Prostate gland (tissue), 2 donors: ENCODE measurements around the gene CHAF1A. TPM values are rescaled to one million over a fixed set of nuclear protein-coding genes. Genes with fewer than 3 reads are reported as not detected.
A peak's percentile ranks its signal among the peaks of the same experiment; 100 is the strongest.

Source experiments
- DNase-seq: peaks from one replicate; pipeline ENCODE4 v3.0.0-alpha.2; 2019; ENCODE audit warnings: low spot score
- H3K27ac ChIP-seq, 2 donors: fragments of 200-600 bp; sonication (generic); 2 replicates each; pipeline ENCODE4 v1.5.1; 2017 to 2019
- H3K27me3 ChIP-seq: fragments of 200-600 bp; sonication (generic); replicated peaks from 2 replicates; pipeline ENCODE4 v1.5.1; 2019; ENCODE audit not compliant: insufficient read depth
- H3K36me3 ChIP-seq, 2 donors: fragments of 200-600 bp; sonication (generic); 1 replicate in 1 of 2; 2 replicates in 1 of 2; pipeline versions ENCODE4 v1.5.1 to v1.8.1; 2017 to 2019
- H3K4me1 ChIP-seq: fragments of 200-600 bp; sonication (generic); replicated peaks from 2 replicates; pipeline ENCODE4 v1.5.1; 2019
- H3K4me3 ChIP-seq, 2 donors: fragments of 200-600 bp; sonication (generic); 2 replicates each; pipeline ENCODE4 v1.5.1; 2017 to 2019
- H3K9me3 ChIP-seq: fragments of 200-600 bp; sonication (generic); 2 replicates; pipeline ENCODE4 v1.5.1; 2017
- POLR2A ChIP-seq: fragments of 450-650 bp; IDR thresholded peaks from one replicate; pipeline ENCODE4 v1.6.1; 2016; ENCODE audit warnings: antibody characterized with exemption, mild to moderate bottlenecking
- POLR2AphosphoS5 ChIP-seq: sonication (generic); formaldehyde crosslinking; IDR thresholded peaks from one replicate; pipeline ENCODE4 v1.6.1; 2017; ENCODE audit warnings: antibody characterized with exemption
- WGBS: methylation state at CpG from one replicate; pipeline ENCODE4 v1.1.5; 2018; 5-methylcytosine and 5-hydroxymethylcytosine counted together
- intact Hi-C: fragments of 100-400 bp; cut with DNase I; formaldehyde crosslinking; loops from one replicate; pipeline ENCODE4 v1.14.2; 2022
- total RNA-seq, 2 donors: library from RNA; depleted of rRNA; stranded (reverse); fragments of >200 nt; gene quantifications; one replicate each; pipeline ENCODE4 v1.1.0, GENCODE V29; 2016
- TF ChIP-seq, protein P1 (sequence below), 4 experiments: fragments of 200-600 bp in 2 of 4; fragments of 450-650 bp in 2 of 4; sonication (generic) in 2 of 4; IDR thresholded peaks; 1 replicate in 3 of 4; 2 replicates in 1 of 4; pipeline ENCODE4 v1.5.1; 2016 to 2019; ENCODE audit warnings: antibody characterized with exemption in 4 of 4, mild to moderate bottlenecking in 2 of 4, moderate library complexity in 2 of 4

CHAF1A gene
- total RNA-seq, 2 donors from 2014 or later = 13.0 to 18.1 TPM

DNA sequence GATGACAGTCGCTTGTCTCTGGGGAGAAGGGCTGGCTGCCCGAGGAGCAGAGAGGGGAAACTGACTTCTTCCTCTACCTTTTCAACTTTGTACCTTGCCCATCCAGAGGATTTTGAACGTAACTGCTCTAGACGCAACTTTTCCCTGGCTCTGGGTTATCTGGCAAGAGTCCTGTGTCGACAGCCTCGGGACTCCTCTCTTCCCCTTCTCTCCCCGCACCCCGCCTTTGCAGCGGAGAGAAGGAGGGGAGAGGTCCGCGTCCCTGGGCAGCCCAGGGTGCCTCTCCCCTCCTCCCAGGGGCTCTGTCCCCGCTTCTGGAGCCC lies 2.7 kb upstream of the CHAF1A start:
- TF ChIP-seq POLR2A (no peak), POLR2AphosphoS5 (no peak)
- TF ChIP-seq, protein P1, sequence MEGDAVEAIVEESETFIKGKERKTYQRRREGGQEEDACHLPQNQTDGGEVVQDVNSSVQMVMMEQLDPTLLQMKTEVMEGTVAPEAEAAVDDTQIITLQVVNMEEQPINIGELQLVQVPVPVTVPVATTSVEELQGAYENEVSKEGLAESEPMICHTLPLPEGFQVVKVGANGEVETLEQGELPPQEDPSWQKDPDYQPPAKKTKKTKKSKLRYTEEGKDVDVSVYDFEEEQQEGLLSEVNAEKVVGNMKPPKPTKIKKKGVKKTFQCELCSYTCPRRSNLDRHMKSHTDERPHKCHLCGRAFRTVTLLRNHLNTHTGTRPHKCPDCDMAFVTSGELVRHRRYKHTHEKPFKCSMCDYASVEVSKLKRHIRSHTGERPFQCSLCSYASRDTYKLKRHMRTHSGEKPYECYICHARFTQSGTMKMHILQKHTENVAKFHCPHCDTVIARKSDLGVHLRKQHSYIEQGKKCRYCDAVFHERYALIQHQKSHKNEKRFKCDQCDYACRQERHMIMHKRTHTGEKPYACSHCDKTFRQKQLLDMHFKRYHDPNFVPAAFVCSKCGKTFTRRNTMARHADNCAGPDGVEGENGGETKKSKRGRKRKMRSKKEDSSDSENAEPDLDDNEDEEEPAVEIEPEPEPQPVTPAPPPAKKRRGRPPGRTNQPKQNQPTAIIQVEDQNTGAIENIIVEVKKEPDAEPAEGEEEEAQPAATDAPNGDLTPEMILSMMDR (IDR thresholded peaks at IDR 0.05) = no peak
- WGBS = under 1% methylated on average over 12 of the region's 12 CpGs
- peak overlapping the region; percentile 96 to 98 for H3K27ac ChIP-seq
- intact Hi-C loops = loop anchor here (5.0 to 10.0 kb wide), 3 partner anchors 57 to 135 kb away; partner anchors contain the start of genes MPND and UBXN6
- no peaks in the 10 kb centered on the region for H3K27me3 ChIP-seq
- H3K36me3 ChIP-seq = no peaks in the 10 kb centered on the region
- no peak for DNase-seq
- peak overlapping the region; percentile 94 to 95 for H3K4me3 ChIP-seq
- H3K9me3 ChIP-seq = no peaks in the 10 kb centered on the region
- H3K4me1 ChIP-seq = peaks cover 22% of the 10 kb centered on the region

DNA sequence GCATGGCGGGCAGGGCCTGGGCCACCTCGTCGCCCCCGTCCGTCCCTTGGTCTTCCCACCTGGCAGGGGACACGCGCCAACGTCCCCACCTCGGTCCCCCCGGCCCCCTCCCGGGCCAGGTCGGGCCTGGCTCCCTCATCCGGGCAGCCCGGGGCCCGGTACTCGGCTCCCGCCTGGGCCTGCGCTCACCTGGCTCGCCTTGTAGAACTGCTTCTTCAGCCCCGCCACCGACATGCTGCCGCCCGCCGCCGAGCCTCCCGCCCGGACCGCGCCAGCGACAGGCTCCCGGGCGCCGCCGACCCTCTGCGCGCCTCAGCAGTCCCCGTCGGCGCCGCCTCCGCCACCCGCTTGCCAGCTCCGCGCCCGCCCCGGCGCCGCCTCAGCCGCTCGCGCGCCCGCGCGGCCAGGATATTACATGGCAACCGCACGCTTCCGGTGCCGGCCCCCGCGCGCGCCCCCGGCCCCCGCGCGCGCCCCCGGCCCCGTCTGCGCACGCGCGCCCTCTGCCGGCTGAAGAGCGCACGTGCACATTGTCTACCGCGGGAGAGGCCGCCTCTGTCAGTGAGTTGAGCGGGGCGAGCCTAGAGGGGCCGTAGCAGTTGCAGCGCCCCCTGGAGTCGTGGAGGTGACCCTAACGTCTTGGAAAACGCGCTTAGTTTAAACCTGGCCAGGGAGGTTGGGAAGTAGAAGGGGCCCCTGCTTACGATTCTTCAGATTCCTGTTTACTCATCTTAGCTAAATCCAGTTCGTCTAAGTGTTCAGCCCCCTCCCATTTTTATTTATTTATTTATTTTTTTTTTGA lies 2.1 kb upstream of the CHAF1A start, which contains the start of gene SH3GL1:
Gene SH3GL1, minus strand, starts transcription at position 413 of the 802 bp plus-strand sequence. Its CDS starts 179 bp downstream, at position 234.
- Histone ChIP-seq H3K27ac (peak within 1 kb of the TSS; percentile 97 to 98), H3K36me3 (no peaks in the 10 kb centered on the region), H3K27me3 (no peaks in the 10 kb centered on the region), H3K4me3 (peak within 1 kb of the TSS; percentile 94 to 95), H3K9me3 (no peaks in the 10 kb centered on the region), H3K4me1 (peaks cover 22% of the 10 kb centered on the region)
- peak; percentile 92 for DNase-seq
- intact Hi-C loops = loop anchor here (5.0 to 10.0 kb wide), 3 partner anchors 57 to 136 kb away; partner anchors contain the start of genes MPND and UBXN6
- WGBS = 1% methylated on average over 89 of the region's 90 CpGs
- TF ChIP-seq POLR2AphosphoS5 (peak; percentile 95), POLR2A (peak; percentile 49)
- TF ChIP-seq, protein P1 (IDR thresholded peaks at IDR 0.05) = peak; percentile 98 to 100 (median 98)

DNA sequence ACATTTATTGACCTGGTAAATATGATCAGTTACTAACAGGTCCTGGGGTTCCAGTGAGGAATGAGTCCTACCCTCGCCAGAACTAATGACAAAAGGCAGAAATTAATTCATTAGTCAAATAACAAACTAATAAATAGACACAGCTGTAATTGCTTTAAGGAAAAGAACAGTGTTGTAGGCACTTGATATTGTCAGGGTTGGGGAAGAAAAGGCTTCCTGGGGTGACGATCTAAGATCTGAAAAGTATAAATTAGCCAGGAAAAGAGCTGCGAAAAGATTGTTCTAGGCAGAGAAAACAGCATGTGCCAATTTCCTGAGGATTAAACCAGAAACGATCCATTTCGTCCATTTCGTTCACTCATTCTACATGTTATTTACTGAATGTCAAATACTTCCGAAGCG lies 670 bp upstream of the CHAF1A start:
- Histone ChIP-seq H3K27me3 (no peaks in the 10 kb centered on the region), H3K4me1 (peaks cover 22% of the 10 kb centered on the region), H3K4me3 (peak overlapping the region; percentile 72 to 96), H3K27ac (peak overlapping the region; percentile 97), H3K9me3 (no peaks in the 10 kb centered on the region), H3K36me3 (no peaks in the 10 kb centered on the region)
- TF ChIP-seq POLR2A = no peak
- no peak for TF ChIP-seq POLR2AphosphoS5
- TF ChIP-seq, protein P1 (IDR thresholded peaks at IDR 0.05) = no peak
- WGBS = 2% methylated on average over 8 of the region's 8 CpGs
- intact Hi-C loops = loop anchor here (5.0 to 10.0 kb wide), 3 partner anchors 56 to 137 kb away; partner anchors contain the start of genes MPND and UBXN6
- DNase-seq = no peak

DNA sequence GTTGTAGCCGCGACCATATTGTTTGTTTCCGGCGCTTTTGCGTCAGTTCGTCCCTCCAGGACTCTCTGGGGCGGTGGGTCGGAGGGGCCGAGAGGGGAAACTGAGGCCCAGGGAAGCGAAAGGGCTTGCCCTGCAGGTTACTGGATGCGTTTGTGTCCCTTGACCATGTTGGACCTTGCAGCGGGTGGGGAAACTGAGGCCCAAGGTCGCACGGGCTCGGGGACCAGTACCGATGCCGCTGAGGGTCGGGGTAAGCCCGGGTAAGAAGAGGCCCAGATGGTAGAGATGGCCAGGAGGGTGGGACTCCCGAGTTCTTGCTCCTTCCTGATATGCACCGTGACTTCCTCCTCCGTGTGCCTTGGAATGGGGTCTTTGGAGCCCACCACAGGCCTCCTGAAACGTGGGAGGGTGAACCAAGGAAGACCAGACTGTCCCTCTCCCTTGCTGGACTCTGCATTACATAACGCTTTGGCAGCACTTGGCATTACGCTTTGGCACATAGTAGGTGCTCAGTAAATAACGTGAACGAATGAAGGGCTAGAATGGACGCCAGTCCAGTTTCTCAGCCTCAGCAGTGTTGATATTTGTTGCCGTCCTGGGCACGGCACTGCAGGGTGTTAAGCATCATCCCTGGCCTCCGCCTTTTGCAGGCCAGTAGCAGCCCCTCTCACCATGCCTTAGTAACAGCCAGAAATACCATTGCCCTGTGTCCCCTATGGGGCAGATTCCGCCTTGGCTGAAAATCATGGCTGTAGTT lies 743 bp downstream of the CHAF1A start:
- DNase-seq = no peak
- Histone ChIP-seq H3K4me3 (peak overlapping the region; percentile 72 to 96), H3K9me3 (no peaks in the 10 kb centered on the region), H3K36me3 (no peaks in the 10 kb centered on the region), H3K4me1 (peaks cover 17% of the 10 kb centered on the region), H3K27ac (peak overlapping the region; percentile 97), H3K27me3 (no peaks in the 10 kb centered on the region)
- intact Hi-C loops = loop anchor here (5.0 to 10.0 kb wide), 3 partner anchors 54 to 138 kb away; partner anchors contain the start of genes MPND and UBXN6
- TF ChIP-seq POLR2AphosphoS5 = no peak
- TF ChIP-seq POLR2A = no peak
- TF ChIP-seq, protein P1 (IDR thresholded peaks at IDR 0.05) = no peak
- WGBS = 7% methylated on average over 32 of the region's 32 CpGs
